CD14-positive monocyte (primary cell): ENCODE measurements around the gene BCKDHA. TPM values are rescaled to one million over a fixed set of nuclear protein-coding genes. Genes with fewer than 3 reads are reported as not detected.
A peak's percentile ranks its signal among the peaks of the same experiment; 100 is the strongest.

Source experiments
- DNase-seq, 3 donors: peaks; one replicate each; pipeline ENCODE4 v3.0.0-alpha.2; 2011 to 2022
- H2AFZ ChIP-seq: 2 replicates; pipeline ENCODE4 v1.6.0; 2012; ENCODE audit warnings: mild to moderate bottlenecking, low read depth, low read length, inconsistent platforms; ENCODE audit not compliant: insufficient read depth, poor library complexity, severe bottlenecking
- H3K27ac ChIP-seq, 2 donors: 1 replicate in 1 of 2; 2 replicates in 1 of 2; pipeline ENCODE4 v1.5.1; 2012 to 2013; ENCODE audit warnings: low read length in 2 of 2, control low read depth in 1 of 2, inconsistent platforms in 1 of 2, low read depth in 1 of 2, mild to moderate bottlenecking in 1 of 2
- H3K27me3 ChIP-seq, 2 donors: one replicate each; pipeline versions ENCODE4 v1.6.0 to v1.6.1; 2011 to 2013; ENCODE audit warnings: low read length in 2 of 2; ENCODE audit not compliant: control insufficient read depth in 2 of 2, insufficient read depth in 2 of 2
- H3K36me3 ChIP-seq, 2 donors: replicated peaks in 1 of 2; 1 replicate in 1 of 2; 2 replicates in 1 of 2; pipeline versions ENCODE4 v1.5.1 to v1.6.1; 2012 to 2013; ENCODE audit warnings: low read length in 2 of 2, control low read depth in 1 of 2, inconsistent platforms in 1 of 2, mild to moderate bottlenecking in 1 of 2; ENCODE audit not compliant: insufficient read depth in 2 of 2, control insufficient read depth in 1 of 2
- H3K4me1 ChIP-seq, 2 donors: 1 replicate in 1 of 2; 2 replicates in 1 of 2; pipeline versions ENCODE4 v1.5.1 to v1.6.1; 2012 to 2013; ENCODE audit warnings: low read length in 2 of 2, control low read depth in 1 of 2, inconsistent platforms in 1 of 2, mild to moderate bottlenecking in 1 of 2, moderate library complexity in 1 of 2; ENCODE audit not compliant: insufficient read depth in 2 of 2, control insufficient read depth in 1 of 2
- H3K4me2 ChIP-seq: replicated peaks from 2 replicates; pipeline ENCODE3; 2012; ENCODE audit warnings: low read length, moderate library complexity, mild to moderate bottlenecking; ENCODE audit not compliant: poor library complexity, severe bottlenecking; ENCODE audit errors: extremely low read depth
- H3K4me3 ChIP-seq, 3 experiments: fragments of 200-600 bp in 1 of 3; sonication (generic) in 1 of 3; replicated peaks in 1 of 3; 1 replicate in 2 of 3; 2 replicates in 1 of 3; pipeline ENCODE4 v1.5.1; 2011 to 2013; ENCODE audit warnings: low read length in 3 of 3, mild to moderate bottlenecking in 3 of 3, control low read depth in 2 of 3, low read depth in 2 of 3, inconsistent platforms in 1 of 3, moderate library complexity in 1 of 3
- H3K79me2 ChIP-seq: 2 replicates; pipeline ENCODE4 v1.6.0; 2012; ENCODE audit warnings: mild to moderate bottlenecking, control low read depth, inconsistent platforms, low read length, moderate library complexity; ENCODE audit not compliant: insufficient read depth
- H3K9ac ChIP-seq: 2 replicates; pipeline ENCODE4 v1.6.0; 2017; ENCODE audit warnings: low read length, mild to moderate bottlenecking; ENCODE audit not compliant: insufficient read depth, poor library complexity, severe bottlenecking
- H3K9me3 ChIP-seq, 2 donors: replicated peaks in 1 of 2; 1 replicate in 1 of 2; 2 replicates in 1 of 2; pipeline versions ENCODE4 v1.5.1 to v1.6.1; 2012 to 2013; ENCODE audit warnings: low read length in 2 of 2, control low read depth in 1 of 2; ENCODE audit not compliant: control insufficient read depth in 1 of 2, insufficient read depth in 1 of 2
- H4K20me1 ChIP-seq: 2 replicates; pipeline ENCODE4 v1.6.0; 2012; ENCODE audit warnings: mild to moderate bottlenecking, low read length, control low read depth, moderate library complexity; ENCODE audit not compliant: insufficient read depth
- H3K27ac Mint-ChIP-seq, 7 donors: one replicate each; pipeline ENCODE4 v1.8.0; 2020; ENCODE audit warnings: mild to moderate bottlenecking in 7 of 7, mixed read lengths in 7 of 7, moderate library complexity in 6 of 7, inconsistent platforms in 2 of 7
- H3K27me3 Mint-ChIP-seq, 3 donors: one replicate each; pipeline ENCODE4 v1.8.0; 2021 to 2022; ENCODE audit warnings: low read depth in 3 of 3, mild to moderate bottlenecking in 3 of 3, mixed read lengths in 3 of 3, moderate library complexity in 3 of 3, inconsistent platforms in 1 of 3
- H3K36me3 Mint-ChIP-seq, 2 donors: one replicate each; pipeline ENCODE4 v1.8.0; 2020; ENCODE audit warnings: mixed read lengths in 2 of 2, inconsistent platforms in 1 of 2, mild to moderate bottlenecking in 1 of 2
- H3K4me1 Mint-ChIP-seq: one replicate; pipeline ENCODE4 v1.8.0; 2020; ENCODE audit warnings: mild to moderate bottlenecking, mixed read lengths
- H3K4me3 Mint-ChIP-seq, 2 donors: one replicate each; pipeline ENCODE4 v1.8.0; 2020; ENCODE audit warnings: mild to moderate bottlenecking in 2 of 2, mixed read lengths in 2 of 2, moderate library complexity in 1 of 2
- H3K9me3 Mint-ChIP-seq, 7 donors: one replicate each; pipeline ENCODE4 v1.8.0; 2020 to 2022; ENCODE audit warnings: mixed read lengths in 7 of 7, mild to moderate bottlenecking in 6 of 7, moderate library complexity in 6 of 7, inconsistent platforms in 2 of 7
- CTCF ChIP-seq: fragments of 200-600 bp; IDR thresholded peaks from one replicate; pipeline ENCODE4 v1.8.0; 2022; ENCODE audit warnings: antibody characterized with exemption, mild to moderate bottlenecking
- WGBS: methylation state at CpG from one replicate; pipeline ENCODE4 v1.1.5; 2013; ENCODE audit warnings: missing lambda C conversion rate; ENCODE audit not compliant: insufficient coverage; 5-methylcytosine and 5-hydroxymethylcytosine counted together
- intact Hi-C, 2 donors: fragments of 100-400 bp; cut with micrococcal nuclease; formaldehyde crosslinking; loops; one replicate each; pipeline versions ENCODE4 v1.15.0 to v1.15.1; 2023
- polyA plus RNA-seq, 3 donors: library from polyadenylated mRNA; depleted of rRNA in 1 of 3; unstranded in 2 of 3; stranded (reverse) in 1 of 3; fragments of 300-500 nt in 2 of 3; fragments of >200 nt in 1 of 3; fragmentation: Illumina TruSeq in 2 of 3; gene quantifications; 1 replicate in 2 of 3; 2 replicates in 1 of 3; pipeline ENCODE4 v1.2.3, GENCODE V29; 2012 to 2021

The BCKDHA gene
- polyA plus RNA-seq, 3 donors, result 52.4 to 90.1 (median 87.6) TPM

- DNase-seq, result no peak
- Histone ChIP-seq H3K4me2 (no peak within 1 kb of the TSS), H3K9me3 (no peaks in the 10 kb centered on the region), H3K4me1 (peaks cover 27 to 28% of the 10 kb centered on the region in 2 donors), H3K9ac (no peak within 1 kb of the TSS), H3K36me3 (peaks cover 0 to 7% of the 10 kb centered on the region in 2 donors), H3K27me3 (no peaks in the 10 kb centered on the region), H4K20me1 (no peaks in the 10 kb centered on the region), H2AFZ (no peak within 1 kb of the TSS), H3K79me2 (peaks cover 20% of the 10 kb centered on the region), H3K27ac (no peak within 1 kb of the TSS), H3K4me3 (no peak within 1 kb of the TSS)
- no peak within 1 kb of the TSS for H3K4me3 Mint-ChIP-seq
- WGBS, result 74% methylated on average over 5 of the region's 7 CpGs
- intact Hi-C loops, result loop anchor here in 1 of 2 donors (10.0 kb wide), 1 partner anchor 92 kb away; no protein-coding TSS in a partner anchor
- peaks cover 7 to 8% of the 10 kb centered on the region in 2 donors for H3K36me3 Mint-ChIP-seq
- H3K27ac Mint-ChIP-seq, result peak within 1 kb of the TSS in 4 of 7 donors; percentile 1 to 36 (median 24)
- TF ChIP-seq CTCF, result no peak
- peaks cover 3 to 11% (median 6%) of the 10 kb centered on the region in 3 donors for H3K27me3 Mint-ChIP-seq
- H3K4me1 Mint-ChIP-seq, result peaks cover 32% of the 10 kb centered on the region
- H3K9me3 Mint-ChIP-seq, result peaks cover 0 to 4% (median 0%) of the 10 kb centered on the region in 7 donors
Observed at GRCh38 chr19:41442473-41443355, 45.1 kb downstream of the BCKDHA start, which contains the start of gene ERICH4. Gene ERICH4 (plus strand): TSS chr19:41443156. CDS start chr19:41443170, 14 bp downstream.

DNA sequence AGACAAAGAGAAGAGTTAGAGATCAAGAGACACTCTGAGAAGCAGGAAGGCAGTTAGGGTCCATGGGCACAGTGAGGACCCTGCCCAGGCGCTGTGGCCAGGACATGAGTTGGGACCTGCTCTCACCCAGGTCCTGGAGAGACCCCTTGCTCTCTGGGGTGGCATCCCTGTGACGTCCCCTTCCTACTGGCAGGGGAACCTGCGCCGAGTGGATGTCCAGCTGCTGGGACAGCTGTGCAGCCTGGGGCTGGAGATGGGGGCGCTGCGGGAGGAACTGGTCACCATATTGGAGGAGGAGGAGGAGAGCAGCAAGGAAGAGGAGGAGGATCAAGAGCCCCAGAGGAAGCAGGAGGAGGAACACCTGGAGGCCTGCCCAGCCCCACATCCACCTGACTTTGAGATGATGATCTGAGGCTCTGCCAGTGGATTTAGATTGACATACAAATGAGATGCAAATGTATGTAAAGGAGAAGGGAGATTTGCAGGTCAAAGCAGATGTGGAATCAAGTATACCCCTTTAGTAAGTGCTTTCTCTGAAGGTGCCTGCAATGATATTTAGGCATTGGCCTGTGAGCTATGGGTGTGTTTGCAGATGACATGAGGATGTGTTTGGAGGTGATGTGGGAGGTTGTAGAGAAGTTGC lies 46.3 kb downstream of the BCKDHA start:
- Histone ChIP-seq H3K9me3 (no peaks in the 10 kb centered on the region), H4K20me1 (no peaks in the 10 kb centered on the region), H3K27ac (no peak overlapping the region), H3K9ac (no peak overlapping the region), H3K4me1 (peaks cover 27 to 31% of the 10 kb centered on the region in 2 donors), H3K4me2 (no peak overlapping the region), H3K4me3 (no peak overlapping the region), H3K79me2 (peaks cover 8% of the 10 kb centered on the region), H3K27me3 (peaks cover 0 to 6% of the 10 kb centered on the region in 2 donors), H2AFZ (no peak overlapping the region), H3K36me3 (no peaks in the 10 kb centered on the region)
- Mint-ChIP-seq H3K9me3 (peaks cover 0 to 4% (median 0%) of the 10 kb centered on the region in 7 donors), H3K4me3 (no peak overlapping the region), H3K27ac (no peak overlapping the region), H3K4me1 (peaks cover 33% of the 10 kb centered on the region), H3K36me3 (no peaks in the 10 kb centered on the region), H3K27me3 (peaks cover 7 to 18% (median 16%) of the 10 kb centered on the region in 3 donors)
- no peak for TF ChIP-seq CTCF
- no peak for DNase-seq
- WGBS, result 84% methylated on average over 2 of the region's 6 CpGs
- intact Hi-C loops, result loop anchor here in 1 of 2 donors (10.0 kb wide), 1 partner anchor 91 kb away; no protein-coding TSS in a partner anchor
